ENCODE measurements around the gene PLCB4. TPM values are rescaled to one million over a fixed set of nuclear protein-coding genes. Genes with fewer than 3 reads are reported as not detected.

Gene PLCB4
- total RNA-seq, 1 donor from 2014 or later: 12.0 TPM

DNA sequence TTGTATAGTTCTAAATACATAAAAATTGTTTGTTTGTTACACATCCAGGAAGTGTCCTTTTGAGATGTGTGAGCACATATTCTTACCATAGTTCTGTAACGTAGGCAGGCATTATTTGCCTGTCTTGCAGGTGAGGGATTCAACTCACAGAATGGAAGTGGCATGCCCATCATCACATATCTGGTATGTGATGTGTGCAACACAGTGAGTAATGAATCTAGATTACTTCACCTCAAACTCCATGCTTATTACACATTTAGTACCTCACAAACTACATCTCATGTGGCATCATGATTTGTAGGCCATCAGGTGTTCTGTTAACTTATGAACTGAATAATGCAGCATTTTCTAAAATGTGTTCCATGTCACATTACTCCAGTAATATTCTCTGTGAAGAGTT is 181.6 kb downstream of the PLCB4 start:
- DNase-seq (ENCODE audit: extremely low spot score in 2 of 2): no peak
- Histone ChIP-seq H3K4me3 (no peak overlapping the region), H3K27ac (no peak overlapping the region), H3K9me3 (no peaks in the 10 kb centered on the region), H3K4me1 (no peaks in the 10 kb centered on the region), H3K36me3 (no peaks in the 10 kb centered on the region), H3K27me3 (no peaks in the 10 kb centered on the region)
- TF ChIP-seq, protein P1, sequence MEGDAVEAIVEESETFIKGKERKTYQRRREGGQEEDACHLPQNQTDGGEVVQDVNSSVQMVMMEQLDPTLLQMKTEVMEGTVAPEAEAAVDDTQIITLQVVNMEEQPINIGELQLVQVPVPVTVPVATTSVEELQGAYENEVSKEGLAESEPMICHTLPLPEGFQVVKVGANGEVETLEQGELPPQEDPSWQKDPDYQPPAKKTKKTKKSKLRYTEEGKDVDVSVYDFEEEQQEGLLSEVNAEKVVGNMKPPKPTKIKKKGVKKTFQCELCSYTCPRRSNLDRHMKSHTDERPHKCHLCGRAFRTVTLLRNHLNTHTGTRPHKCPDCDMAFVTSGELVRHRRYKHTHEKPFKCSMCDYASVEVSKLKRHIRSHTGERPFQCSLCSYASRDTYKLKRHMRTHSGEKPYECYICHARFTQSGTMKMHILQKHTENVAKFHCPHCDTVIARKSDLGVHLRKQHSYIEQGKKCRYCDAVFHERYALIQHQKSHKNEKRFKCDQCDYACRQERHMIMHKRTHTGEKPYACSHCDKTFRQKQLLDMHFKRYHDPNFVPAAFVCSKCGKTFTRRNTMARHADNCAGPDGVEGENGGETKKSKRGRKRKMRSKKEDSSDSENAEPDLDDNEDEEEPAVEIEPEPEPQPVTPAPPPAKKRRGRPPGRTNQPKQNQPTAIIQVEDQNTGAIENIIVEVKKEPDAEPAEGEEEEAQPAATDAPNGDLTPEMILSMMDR (IDR thresholded peaks at IDR 0.05): no peak
- no peak for TF ChIP-seq POLR2A (IDR thresholded peaks at IDR 0.05)
- TF ChIP-seq POLR2AphosphoS5 (IDR thresholded peaks at IDR 0.05; ENCODE audit: insufficient read depth in 1 of 2, low read depth in 1 of 2): no peak
- intact Hi-C loops (cut with DNase I): no loop called here

DNA sequence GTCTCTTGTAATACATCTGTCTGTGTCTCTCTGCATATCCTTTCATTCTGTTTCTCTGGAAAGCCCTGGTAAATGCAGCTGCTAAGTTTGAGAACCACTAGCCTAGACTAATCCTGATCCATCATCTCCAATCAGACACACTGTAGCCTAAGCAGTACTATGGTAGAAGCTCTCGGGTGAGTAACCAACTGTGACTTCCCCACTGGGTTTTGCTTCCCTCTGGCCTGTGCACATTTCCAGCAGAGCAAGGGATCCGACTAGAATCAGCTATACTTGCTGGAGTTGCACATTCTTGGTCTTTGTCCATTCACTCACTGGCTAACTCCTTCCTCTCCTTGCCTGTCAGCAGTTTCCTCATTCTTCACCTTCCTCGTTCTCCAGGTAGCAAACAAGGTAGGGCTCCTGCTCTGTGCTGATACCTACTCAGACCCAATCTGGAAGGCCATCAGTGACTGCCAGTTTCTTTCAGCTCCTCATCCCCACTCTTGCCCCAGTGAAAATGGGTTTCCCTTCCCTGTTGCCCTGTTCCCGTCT is 184.2 kb downstream of the PLCB4 start:
- no peaks in the 10 kb centered on the region for H3K27me3 ChIP-seq
- DNase-seq (ENCODE audit: extremely low spot score in 2 of 2): no peak
- TF ChIP-seq POLR2AphosphoS5 (IDR thresholded peaks at IDR 0.05; ENCODE audit: insufficient read depth in 1 of 2, low read depth in 1 of 2) (no peak), POLR2A (IDR thresholded peaks at IDR 0.05) (no peak)
- H3K36me3 ChIP-seq: no peaks in the 10 kb centered on the region
- H3K9me3 ChIP-seq: no peaks in the 10 kb centered on the region
- intact Hi-C loops (cut with DNase I): no loop called here
- H3K4me1 ChIP-seq: no peaks in the 10 kb centered on the region
- no peak overlapping the region for H3K27ac ChIP-seq
- no peak overlapping the region for H3K4me3 ChIP-seq

DNA sequence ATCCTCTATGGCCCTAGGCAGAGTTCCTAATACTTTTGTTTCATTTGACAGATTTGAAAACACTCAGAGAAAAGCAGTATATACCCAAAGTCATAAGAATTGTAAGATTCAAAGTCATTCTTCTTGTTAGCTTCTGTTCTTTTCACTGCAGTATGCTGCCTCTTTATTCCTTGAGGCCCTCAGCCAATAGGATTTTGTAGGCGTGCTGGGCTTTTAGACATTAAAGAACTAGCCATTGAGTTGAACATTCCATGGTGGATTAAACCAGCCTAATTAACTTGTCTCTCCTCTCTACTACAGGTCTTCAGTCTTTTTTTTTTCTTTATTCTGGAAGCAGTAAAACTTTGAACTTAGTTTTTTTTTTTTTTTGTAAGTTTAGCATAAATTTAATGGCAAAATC is 186.3 kb downstream of the PLCB4 start:
- Histone ChIP-seq H3K4me1 (no peaks in the 10 kb centered on the region), H3K4me3 (no peak overlapping the region), H3K9me3 (no peaks in the 10 kb centered on the region), H3K27ac (no peak overlapping the region), H3K36me3 (no peaks in the 10 kb centered on the region), H3K27me3 (no peaks in the 10 kb centered on the region)
- TF ChIP-seq, protein P1 (IDR thresholded peaks at IDR 0.05): no peak
- TF ChIP-seq POLR2A (IDR thresholded peaks at IDR 0.05): no peak
- TF ChIP-seq POLR2AphosphoS5 (IDR thresholded peaks at IDR 0.05; ENCODE audit: insufficient read depth in 1 of 2, low read depth in 1 of 2): no peak
- intact Hi-C loops (cut with DNase I): no loop called here
- DNase-seq (ENCODE audit: extremely low spot score in 2 of 2): no peak

DNA sequence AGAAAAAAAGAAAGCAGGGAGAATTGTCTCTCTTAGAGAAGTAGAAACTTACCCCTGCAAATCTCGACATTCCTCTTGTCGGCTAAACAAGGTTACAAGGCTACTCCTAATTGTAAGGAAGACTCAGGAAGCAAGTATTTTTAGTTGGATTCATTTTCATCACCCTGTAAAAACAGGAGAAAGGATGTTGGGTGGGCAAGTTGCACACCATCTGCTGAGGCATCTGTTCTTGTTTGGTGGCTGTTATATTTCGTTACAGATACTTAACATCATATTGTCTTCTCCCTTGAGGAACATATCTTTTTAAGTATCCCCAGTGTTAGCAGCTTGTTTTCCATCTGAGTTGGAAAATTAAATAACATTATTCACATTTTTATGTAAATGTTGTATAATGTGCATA is 187.5 kb downstream of the PLCB4 start:
- H3K4me1 ChIP-seq: no peaks in the 10 kb centered on the region
- no peaks in the 10 kb centered on the region for H3K27me3 ChIP-seq
- TF ChIP-seq POLR2AphosphoS5 (IDR thresholded peaks at IDR 0.05; ENCODE audit: insufficient read depth in 1 of 2, low read depth in 1 of 2) (no peak), POLR2A (IDR thresholded peaks at IDR 0.05) (no peak)
- no peak overlapping the region for H3K4me3 ChIP-seq
- H3K9me3 ChIP-seq: no peaks in the 10 kb centered on the region
- DNase-seq (ENCODE audit: extremely low spot score in 2 of 2): no peak
- no peaks in the 10 kb centered on the region for H3K36me3 ChIP-seq
- no peak overlapping the region for H3K27ac ChIP-seq
- intact Hi-C loops (cut with DNase I): no loop called here

DNA sequence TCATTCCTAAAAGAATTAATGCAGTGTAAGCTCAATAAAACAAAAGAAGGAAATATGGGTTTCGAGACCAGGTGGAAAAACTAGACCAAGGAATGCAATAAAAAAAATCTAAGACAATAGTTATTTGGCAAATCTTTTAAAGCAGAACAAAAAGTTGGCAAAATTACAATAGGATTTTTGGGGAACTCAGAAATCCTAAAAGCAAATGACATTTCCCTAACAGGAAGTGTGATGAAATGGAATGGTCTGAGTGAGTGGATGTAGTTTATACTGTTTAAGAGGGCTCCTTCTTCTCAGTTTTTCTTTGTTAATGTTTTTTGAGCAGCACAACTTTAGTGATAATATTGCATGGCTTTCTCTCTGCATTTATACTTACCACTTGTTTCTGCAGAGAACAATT is 190.0 kb downstream of the PLCB4 start:
- Histone ChIP-seq H3K36me3 (no peaks in the 10 kb centered on the region), H3K27ac (no peak overlapping the region), H3K4me1 (peaks cover 6% of the 10 kb centered on the region), H3K9me3 (no peaks in the 10 kb centered on the region), H3K4me3 (no peak overlapping the region), H3K27me3 (no peaks in the 10 kb centered on the region)
- intact Hi-C loops (cut with DNase I): loop anchor here (2.0 kb wide), 1 partner anchor 48 kb away; no protein-coding TSS in a partner anchor
- TF ChIP-seq POLR2AphosphoS5 (IDR thresholded peaks at IDR 0.05; ENCODE audit: insufficient read depth in 1 of 2, low read depth in 1 of 2): no peak
- no peak for TF ChIP-seq POLR2A (IDR thresholded peaks at IDR 0.05)
- TF ChIP-seq, protein P1 (IDR thresholded peaks at IDR 0.05): no peak
- DNase-seq (ENCODE audit: extremely low spot score in 2 of 2): no peak

DNA sequence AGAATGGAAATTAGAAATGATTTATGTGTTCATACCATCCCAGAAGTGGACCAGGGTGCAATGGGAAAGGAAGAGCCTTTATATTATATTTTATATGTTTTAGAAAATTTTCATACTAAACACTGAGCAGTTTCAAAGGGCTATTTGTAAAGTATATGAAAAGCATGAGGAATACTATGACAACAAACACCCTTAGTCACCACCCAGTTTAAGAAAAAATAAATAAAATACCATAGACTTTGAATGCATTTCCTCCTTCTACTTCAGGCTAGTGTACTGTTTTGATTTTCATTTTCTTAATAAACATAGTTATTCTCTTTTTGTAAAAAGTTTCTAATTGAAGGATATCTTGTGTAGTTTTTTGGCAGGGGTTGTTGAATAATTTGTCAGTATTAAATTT is 191.1 kb downstream of the PLCB4 start:
- Histone ChIP-seq H3K4me1 (peaks cover 6% of the 10 kb centered on the region), H3K4me3 (no peak overlapping the region), H3K36me3 (no peaks in the 10 kb centered on the region), H3K27ac (no peak overlapping the region), H3K9me3 (no peaks in the 10 kb centered on the region), H3K27me3 (no peaks in the 10 kb centered on the region)
- TF ChIP-seq POLR2AphosphoS5 (IDR thresholded peaks at IDR 0.05; ENCODE audit: insufficient read depth in 1 of 2, low read depth in 1 of 2) (no peak), POLR2A (IDR thresholded peaks at IDR 0.05) (no peak)
- TF ChIP-seq, protein P1 (IDR thresholded peaks at IDR 0.05): no peak
- intact Hi-C loops (cut with DNase I): no loop called here
- DNase-seq (ENCODE audit: extremely low spot score in 2 of 2): no peak

Data from vagina (tissue), 2 donors.